ENCODE measurements around the gene PLCL2. TPM values are rescaled to one million over a fixed set of nuclear protein-coding genes. Genes with fewer than 3 reads are reported as not detected.

Gene PLCL2
- total RNA-seq, 1 experiment from 2014 or later = 32.1 TPM

DNA sequence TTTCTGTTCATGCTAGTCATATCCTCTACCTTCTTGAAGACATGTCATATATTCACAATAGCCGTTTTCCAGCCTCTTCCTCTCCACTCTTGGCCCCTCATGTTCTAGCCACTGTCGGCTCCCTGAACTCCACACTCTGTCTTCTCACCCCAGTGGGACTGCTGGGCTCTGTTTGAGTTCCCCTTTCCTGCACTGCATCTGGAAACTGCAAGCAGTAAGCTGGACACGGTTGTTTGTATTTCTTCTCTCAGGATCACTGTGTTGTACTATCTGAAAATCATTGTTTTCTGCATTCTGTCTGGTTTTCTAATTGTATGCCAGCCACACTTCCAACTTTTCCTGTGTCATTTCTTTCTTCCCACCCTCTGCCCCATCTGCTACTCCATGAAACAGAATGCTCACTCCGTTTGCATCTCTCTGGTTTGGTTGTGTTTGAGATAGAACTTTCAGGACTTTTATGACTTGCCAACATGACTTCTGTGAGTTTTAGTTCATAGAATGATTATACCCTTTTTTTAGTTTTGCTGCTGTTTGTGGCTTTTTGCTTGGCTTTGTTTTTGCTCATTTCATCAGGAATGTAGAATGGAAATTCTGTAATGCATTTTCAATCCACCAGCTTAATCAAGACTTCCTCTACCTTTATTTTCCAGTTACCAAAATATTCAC, 192.3 kb downstream of the PLCL2 start:
- H3K4me1 ChIP-seq (ENCODE audit: insufficient read depth, low read length) = no peaks in the 10 kb centered on the region
- TF ChIP-seq, protein P1, sequence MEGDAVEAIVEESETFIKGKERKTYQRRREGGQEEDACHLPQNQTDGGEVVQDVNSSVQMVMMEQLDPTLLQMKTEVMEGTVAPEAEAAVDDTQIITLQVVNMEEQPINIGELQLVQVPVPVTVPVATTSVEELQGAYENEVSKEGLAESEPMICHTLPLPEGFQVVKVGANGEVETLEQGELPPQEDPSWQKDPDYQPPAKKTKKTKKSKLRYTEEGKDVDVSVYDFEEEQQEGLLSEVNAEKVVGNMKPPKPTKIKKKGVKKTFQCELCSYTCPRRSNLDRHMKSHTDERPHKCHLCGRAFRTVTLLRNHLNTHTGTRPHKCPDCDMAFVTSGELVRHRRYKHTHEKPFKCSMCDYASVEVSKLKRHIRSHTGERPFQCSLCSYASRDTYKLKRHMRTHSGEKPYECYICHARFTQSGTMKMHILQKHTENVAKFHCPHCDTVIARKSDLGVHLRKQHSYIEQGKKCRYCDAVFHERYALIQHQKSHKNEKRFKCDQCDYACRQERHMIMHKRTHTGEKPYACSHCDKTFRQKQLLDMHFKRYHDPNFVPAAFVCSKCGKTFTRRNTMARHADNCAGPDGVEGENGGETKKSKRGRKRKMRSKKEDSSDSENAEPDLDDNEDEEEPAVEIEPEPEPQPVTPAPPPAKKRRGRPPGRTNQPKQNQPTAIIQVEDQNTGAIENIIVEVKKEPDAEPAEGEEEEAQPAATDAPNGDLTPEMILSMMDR (conservative IDR thresholded peaks at IDR 0.05) = no peak
- H3K56ac ChIP-seq (ENCODE audit: insufficient read length, low read depth, low read length) = no peak overlapping the region
- H2BK5ac ChIP-seq (ENCODE audit: insufficient read length, low read length) = no peak overlapping the region
- H3K23me2 ChIP-seq (ENCODE audit: insufficient read length, low read depth, low read length, poor library complexity, severe bottlenecking) = no peaks in the 10 kb centered on the region
- no peaks in the 10 kb centered on the region for H3K27me3 Mint-ChIP-seq (ENCODE audit: low read depth)
- no peak overlapping the region for H3K14ac ChIP-seq (ENCODE audit: insufficient read depth, low read length)
- no peak overlapping the region for H3K9ac ChIP-seq (ENCODE audit: extremely low read depth, insufficient read length, low read length)
- no CpG with 5 or more reads among the region's 4 CpGs for WGBS (ENCODE audit: extremely low coverage, insufficient read length, low lambda C conversion rate)
- H2BK20ac ChIP-seq (ENCODE audit: low read depth, low read length, poor library complexity, severe bottlenecking) = no peak overlapping the region
- H3K4me3 Mint-ChIP-seq = no peak overlapping the region
- no peak overlapping the region for H2BK15ac ChIP-seq (ENCODE audit: low read depth, low read length)
- 0 out of 7 replicates have a peak overlapping the region, but pooled peaks of 1 of the 3 experiments have one; percentile 31 for H3K27ac Mint-ChIP-seq
- no peaks in the 10 kb centered on the region for H3K79me1 ChIP-seq (ENCODE audit: insufficient read depth, low read depth, low read length, poor library complexity, severe bottlenecking)
- H4K8ac ChIP-seq (replicated peaks; ENCODE audit: insufficient read length, low read depth, low read length) = no peak overlapping the region
- peaks cover 1 to 41% (median 27%) of the 10 kb centered on the region in 3 experiments; a peak in 5 of 7 replicates for H3K36me3 Mint-ChIP-seq (ENCODE audit: insufficient read depth in 1 of 3, low read depth in 3 of 3)
- H3T11ph ChIP-seq (ENCODE audit: low read length) = no peak overlapping the region
- no peaks in the 10 kb centered on the region for H3K79me2 ChIP-seq (ENCODE audit: insufficient read depth, low read length)
- H4K20me1 ChIP-seq (ENCODE audit: control insufficient read depth, insufficient read depth, insufficient read length) = no peaks in the 10 kb centered on the region
- H3K18ac ChIP-seq (ENCODE audit: insufficient read length, low read depth, low read length) = no peak overlapping the region
- H4K5ac ChIP-seq (ENCODE audit: insufficient read length, low read depth, low read length) = no peak overlapping the region
- H3K4me2 ChIP-seq (ENCODE audit: insufficient read depth, insufficient read length, low read length) = no peak overlapping the region
- H3K4me1 Mint-ChIP-seq = no peaks in the 10 kb centered on the region; a peak in 1 of 4 replicates
- no peak overlapping the region for H3K4ac ChIP-seq (ENCODE audit: low read depth, low read length)
- no peak overlapping the region for H2BK12ac ChIP-seq (ENCODE audit: insufficient read length, low read depth, low read length)
- DNase-seq = no peak
- no peak overlapping the region for H4K91ac ChIP-seq (ENCODE audit: insufficient read length, low read depth, low read length)
- H3K23ac ChIP-seq (ENCODE audit: insufficient read length, low read depth, low read length) = no peak overlapping the region
- H3K27ac ChIP-seq (ENCODE audit: insufficient read length, low read depth, low read length) = no peak overlapping the region
- no peaks in the 10 kb centered on the region for H3K9me3 ChIP-seq (ENCODE audit: control insufficient read depth, low read depth, low read length)
- H3K9me3 Mint-ChIP-seq = no peaks in the 10 kb centered on the region
- no peaks in the 10 kb centered on the region for H3K27me3 ChIP-seq (ENCODE audit: insufficient read depth, low read length)
- no peak overlapping the region for H2AFZ ChIP-seq (ENCODE audit: low read length)
- H2BK120ac ChIP-seq (ENCODE audit: low read depth, low read length, poor library complexity, severe bottlenecking) = no peak overlapping the region
- no peak overlapping the region for H2AK5ac ChIP-seq (ENCODE audit: insufficient read length, low read length)
